Stimulated activated CD8-positive, alpha-beta memory T cell treated with anti-CD3 and anti-CD28 coated beads, Interleukin-15, amount 100 ng/mL, for 48 hours (primary cell): ENCODE measurements around the gene HMGN4.
"Not testable (repeated sequence)": the region's sequence is repeated elsewhere in the genome, so short reads cannot be mapped to it uniquely, and the experiment has no call there.

ENCODE experiments used
- DNase-seq, 2 donors: peaks; one replicate each; pipeline ENCODE4 v3.0.0-alpha.2; 2020; ENCODE audit warnings: low read depth in 2 of 2

The HMGN4 gene

GRCh38 chr6:26537846-26538571 is at the start of gene HMGN4:
HMGN4 (plus strand) TSS chr6:26538366; CDS start chr6:26545207, 6,841 bp downstream.
- peak; percentile 76 to 78 for DNase-seq

- no peak for DNase-seq
Measured at GRCh38 chr6:26489996-26490964, 47.9 kb upstream of the HMGN4 start.

- DNase-seq, result no peak
Measured at GRCh38 chr6:26491604-26492003, 46.6 kb upstream of the HMGN4 start.

- no peak for DNase-seq
Measured at GRCh38 chr6:26493258-26493657, 44.9 kb upstream of the HMGN4 start.

- no peak for DNase-seq
Measured at GRCh38 chr6:26494117-26494516, 44.0 kb upstream of the HMGN4 start.

GRCh38 chr6:26495281-26495680 is 42.9 kb upstream of the HMGN4 start:
- no peak for DNase-seq

GRCh38 chr6:26497610-26498009 is 40.6 kb upstream of the HMGN4 start:
- DNase-seq, result no peak

GRCh38 chr6:26500102-26500501 is 38.1 kb upstream of the HMGN4 start, which contains the start of gene BTN1A1:
BTN1A1 (plus strand) TSS chr6:26500303; CDS start chr6:26501287, 984 bp downstream.
- no peak for DNase-seq

- DNase-seq, result peak in 1 of 2 donors; percentile 10
Measured at GRCh38 chr6:26501482-26501986, 36.6 kb upstream of the HMGN4 start.

GRCh38 chr6:26502165-26502564 is 36.0 kb upstream of the HMGN4 start:
- no peak for DNase-seq

GRCh38 chr6:26502626-26503025 is 35.5 kb upstream of the HMGN4 start:
- no peak for DNase-seq

GRCh38 chr6:26507658-26508057 is 30.5 kb upstream of the HMGN4 start:
- no peak for DNase-seq

- not testable (repeated sequence) for DNase-seq
Measured at GRCh38 chr6:26511033-26511432, 27.1 kb upstream of the HMGN4 start.

GRCh38 chr6:26514984-26515383 is 23.2 kb upstream of the HMGN4 start:
- no peak for DNase-seq

GRCh38 chr6:26516481-26517427 is 21.4 kb upstream of the HMGN4 start:
- no peak for DNase-seq

- no peak for DNase-seq
Measured at GRCh38 chr6:26519359-26519758, 18.8 kb upstream of the HMGN4 start.

GRCh38 chr6:26520237-26520849 is 17.8 kb upstream of the HMGN4 start:
- no peak for DNase-seq

GRCh38 chr6:26520850-26521599 is 17.1 kb upstream of the HMGN4 start:
- DNase-seq, result peak; percentile 62 to 65

GRCh38 chr6:26521600-26522391 is 16.4 kb upstream of the HMGN4 start:
- DNase-seq, result peak; percentile 71 to 76
